PFSK-1 (cell line): Measurements from ENCODE around the gene NXPE3.

Source experiments
- FOXP2 ChIP-seq: optimal IDR thresholded peaks from 2 replicates; pipeline ENCODE3; 2011; ENCODE audit warnings: borderline replicate concordance, control low read depth, inconsistent platforms; ENCODE audit not compliant: insufficient read depth; ENCODE audit errors: extremely low read length, extremely low read depth
- POLR2AphosphoS5 ChIP-seq: IDR thresholded peaks from 2 replicates; pipeline ENCODE4 v1.6.1; 2012; ENCODE audit warnings: low read depth, mild to moderate bottlenecking, control low read depth, low read length, moderate library complexity
- REST ChIP-seq, 2 experiments: IDR thresholded peaks; 2 replicates each; pipeline versions ENCODE4 v1.6.1 to v1.8.0; 2011 to 2012; ENCODE audit warnings: low read depth in 2 of 2, low read length in 2 of 2, control low read depth in 1 of 2, inconsistent platforms in 1 of 2, mild to moderate bottlenecking in 1 of 2, moderate library complexity in 1 of 2; ENCODE audit not compliant: insufficient read depth in 1 of 2
- SIN3A ChIP-seq: IDR thresholded peaks from 2 replicates; pipeline ENCODE4 v1.6.1; 2012; ENCODE audit warnings: mild to moderate bottlenecking, low read length, moderate library complexity, borderline replicate concordance; ENCODE audit not compliant: insufficient read depth
- TAF1 ChIP-seq: IDR thresholded peaks from 2 replicates; pipeline ENCODE4 v1.6.1; 2012; ENCODE audit warnings: low read length, control low read depth, borderline replicate concordance; ENCODE audit not compliant: insufficient read depth

Gene NXPE3

GRCh38 chr3:101870138-101870537, 91.1 kb downstream of the NXPE3 start:
- TF ChIP-seq REST (IDR thresholded peaks at IDR 0.05; ENCODE audit: insufficient read depth in 1 of 2, low read depth in 2 of 2, low read length in 2 of 2), result no peak
- TF ChIP-seq POLR2AphosphoS5, result no peak
- TF ChIP-seq TAF1, result no peak
- TF ChIP-seq FOXP2, result no peak
- no peak for TF ChIP-seq SIN3A

DNA sequence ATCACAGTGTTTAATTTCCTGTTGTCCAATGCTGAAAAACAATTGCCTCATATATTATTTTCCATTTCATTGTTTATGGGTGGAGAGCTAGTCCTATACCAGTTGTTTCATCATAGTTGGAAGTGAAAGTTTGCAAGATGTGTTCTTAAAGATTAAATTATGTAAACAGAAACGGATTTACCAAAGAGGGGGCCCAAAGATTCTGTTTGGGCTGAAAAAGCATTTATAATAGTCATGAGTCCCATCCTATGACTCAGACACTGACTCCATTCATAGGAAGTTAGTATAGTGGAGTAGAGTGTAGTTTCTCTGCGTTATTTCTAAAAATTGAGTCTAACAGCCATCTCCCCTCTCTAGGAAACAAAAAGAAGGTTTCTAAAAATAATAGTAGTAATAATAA, 94.6 kb downstream of the NXPE3 start:
- TF ChIP-seq FOXP2 (no peak), SIN3A (no peak), REST (IDR thresholded peaks at IDR 0.05; ENCODE audit: insufficient read depth in 1 of 2, low read depth in 2 of 2, low read length in 2 of 2) (no peak), POLR2AphosphoS5 (no peak), TAF1 (no peak)

DNA sequence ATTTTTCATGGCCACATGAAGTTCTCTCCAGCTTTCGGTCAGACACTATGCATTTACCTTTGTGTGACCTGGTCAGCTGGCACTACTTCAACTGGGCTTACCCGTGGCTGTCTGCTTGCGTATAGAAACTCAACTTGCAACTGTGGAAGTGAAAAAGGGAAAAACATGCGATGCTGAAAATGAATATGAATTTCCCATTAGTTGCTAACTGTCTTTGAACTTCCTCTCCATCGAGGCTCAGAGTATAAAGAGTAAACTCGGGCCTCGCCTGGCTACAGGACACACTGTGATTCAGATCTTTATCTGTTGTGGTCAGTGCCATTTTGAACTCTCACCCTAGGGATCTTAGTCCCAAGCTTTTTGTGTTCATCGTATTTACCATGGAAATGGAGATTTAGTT, 97.1 kb downstream of the NXPE3 start:
- TF ChIP-seq POLR2AphosphoS5 (no peak), SIN3A (no peak), FOXP2 (no peak), REST (IDR thresholded peaks at IDR 0.05; ENCODE audit: insufficient read depth in 1 of 2, low read depth in 2 of 2, low read length in 2 of 2) (no peak), TAF1 (no peak)
